DND-41 (cell line): ENCODE measurements around the gene SGSH.

Source experiments
- ATAC-seq: fragments of 200-7000 bp; cut with Tn5 transposase; 3 replicates; pipeline ENCODE4 v1.9.1; 2021; ENCODE audit warnings: low read depth; ENCODE audit not compliant: insufficient read depth
- DNase-seq: peaks from one replicate; pipeline ENCODE4 v3.0.0-alpha.2; 2020
- H2AFZ ChIP-seq: 2 replicates; pipeline ENCODE4 v1.6.0; 2012; ENCODE audit warnings: low read depth, low read length
- H3K27ac ChIP-seq: 2 replicates; pipeline ENCODE4 v1.5.1; 2012; ENCODE audit warnings: low read length, inconsistent platforms
- H3K27me3 ChIP-seq: fragments of 200-600 bp; sonication (generic); 2 replicates; pipeline ENCODE4 v1.6.0; 2012; ENCODE audit warnings: low read length, mild to moderate bottlenecking, inconsistent platforms; ENCODE audit not compliant: insufficient read depth, poor library complexity
- H3K36me3 ChIP-seq: 2 replicates; pipeline ENCODE4 v1.5.1; 2012; ENCODE audit warnings: low read length, inconsistent platforms; ENCODE audit not compliant: insufficient read depth
- H3K4me1 ChIP-seq: 2 replicates; pipeline ENCODE4 v1.5.1; 2012; ENCODE audit warnings: mild to moderate bottlenecking, low read length; ENCODE audit not compliant: insufficient read depth
- H3K4me2 ChIP-seq: 2 replicates; pipeline ENCODE4 v1.6.0; 2012; ENCODE audit warnings: mild to moderate bottlenecking, moderate library complexity, low read length, inconsistent platforms; ENCODE audit not compliant: insufficient read depth
- H3K4me3 ChIP-seq, 2 experiments: fragments of 200-600 bp in 1 of 2; shearing (Covaris generic) in 1 of 2; 2 replicates each; pipeline ENCODE4 v1.5.1; 2012 to 2016; ENCODE audit warnings: inconsistent platforms in 2 of 2, low read length in 2 of 2, mild to moderate bottlenecking in 2 of 2, low read depth in 1 of 2, moderate library complexity in 1 of 2
- H3K79me2 ChIP-seq: 2 replicates; pipeline ENCODE4 v1.6.0; 2012; ENCODE audit warnings: low read length, inconsistent platforms; ENCODE audit not compliant: insufficient read depth
- H3K9ac ChIP-seq: 2 replicates; pipeline ENCODE4 v1.6.0; 2012; ENCODE audit warnings: low read depth, mild to moderate bottlenecking, inconsistent platforms, low read length, moderate library complexity
- H3K9me3 ChIP-seq: 2 replicates; pipeline ENCODE4 v1.5.1; 2012; ENCODE audit warnings: low read length, moderate library complexity, mild to moderate bottlenecking, inconsistent platforms; ENCODE audit not compliant: insufficient read depth, severe bottlenecking
- H4K20me1 ChIP-seq: 2 replicates; pipeline ENCODE4 v1.6.0; 2012; ENCODE audit warnings: low read length; ENCODE audit not compliant: insufficient read depth
- CTCF ChIP-seq: IDR thresholded peaks from 2 replicates; pipeline ENCODE4 v1.5.1; 2012; ENCODE audit warnings: borderline replicate concordance, low read length, moderate library complexity, mild to moderate bottlenecking; ENCODE audit not compliant: poor library complexity, severe bottlenecking; ENCODE audit errors: extremely low read depth
- EZH2 ChIP-seq: IDR thresholded peaks from 3 replicates; pipeline ENCODE4 v1.6.1; 2012; ENCODE audit warnings: borderline replicate concordance, low read depth, mild to moderate bottlenecking, moderate library complexity, low read length, inconsistent platforms; ENCODE audit not compliant: severe bottlenecking

SGSH gene

GRCh38 chr17:80168371-80168770 is 51.8 kb downstream of the SGSH start:
- DNase-seq, result no peak
- no peaks in the 10 kb centered on the region for H4K20me1 ChIP-seq
- no peak overlapping the region for H3K4me3 ChIP-seq
- H3K9me3 ChIP-seq, result no peaks in the 10 kb centered on the region
- no peak overlapping the region for H3K27ac ChIP-seq
- no peaks in the 10 kb centered on the region for H3K4me1 ChIP-seq
- H3K79me2 ChIP-seq, result no peaks in the 10 kb centered on the region
- no peaks in the 10 kb centered on the region for H3K36me3 ChIP-seq
- no peaks in the 10 kb centered on the region for H3K27me3 ChIP-seq
- H3K4me2 ChIP-seq, result no peak overlapping the region
- no peak overlapping the region for H3K9ac ChIP-seq
- no peak for ATAC-seq
- TF ChIP-seq EZH2 (no peak), CTCF (no peak)
- H2AFZ ChIP-seq, result no peak overlapping the region

- Histone ChIP-seq H3K36me3 (no peaks in the 10 kb centered on the region), H3K4me1 (no peaks in the 10 kb centered on the region), H3K9me3 (no peaks in the 10 kb centered on the region), H3K9ac (no peak overlapping the region), H3K27me3 (no peaks in the 10 kb centered on the region), H2AFZ (no peak overlapping the region), H3K4me3 (no peak overlapping the region), H3K79me2 (no peaks in the 10 kb centered on the region), H4K20me1 (no peaks in the 10 kb centered on the region), H3K4me2 (no peak overlapping the region), H3K27ac (no peak overlapping the region)
- TF ChIP-seq CTCF, result no peak
- TF ChIP-seq EZH2, result no peak
- no peak for DNase-seq
- ATAC-seq, result no peak
Measured at GRCh38 chr17:80166446-80166845, 53.7 kb downstream of the SGSH start.

GRCh38 chr17:80164185-80164584 is 55.9 kb downstream of the SGSH start:
- H2AFZ ChIP-seq, result no peak overlapping the region
- no peak overlapping the region for H3K4me3 ChIP-seq
- H3K4me2 ChIP-seq, result no peak overlapping the region
- H3K27me3 ChIP-seq, result peaks cover 4% of the 10 kb centered on the region
- H3K4me1 ChIP-seq, result no peaks in the 10 kb centered on the region
- H3K79me2 ChIP-seq, result no peaks in the 10 kb centered on the region
- no peaks in the 10 kb centered on the region for H4K20me1 ChIP-seq
- H3K9me3 ChIP-seq, result no peaks in the 10 kb centered on the region
- TF ChIP-seq CTCF (no peak), EZH2 (no peak)
- H3K27ac ChIP-seq, result no peak overlapping the region
- DNase-seq, result no peak
- no peak for ATAC-seq
- H3K9ac ChIP-seq, result no peak overlapping the region
- H3K36me3 ChIP-seq, result no peaks in the 10 kb centered on the region

GRCh38 chr17:80163336-80163735 is 56.8 kb downstream of the SGSH start:
- Histone ChIP-seq H3K36me3 (no peaks in the 10 kb centered on the region), H3K27ac (no peak overlapping the region), H4K20me1 (no peaks in the 10 kb centered on the region), H3K4me2 (no peak overlapping the region), H2AFZ (no peak overlapping the region), H3K79me2 (no peaks in the 10 kb centered on the region), H3K4me3 (no peak overlapping the region), H3K9ac (no peak overlapping the region), H3K9me3 (no peaks in the 10 kb centered on the region), H3K4me1 (no peaks in the 10 kb centered on the region), H3K27me3 (peaks cover 4% of the 10 kb centered on the region)
- no peak for ATAC-seq
- no peak for TF ChIP-seq CTCF
- no peak for TF ChIP-seq EZH2
- no peak for DNase-seq
